HG02973 (cell line): ENCODE results near the gene SH2D4B.

ENCODE experiments used
- ATAC-seq: cut with Tn5 transposase; IDR thresholded peaks from one replicate; pipeline ENCODE4 v1.9.1; 2021; ENCODE audit warnings: moderate library complexity; ENCODE audit not compliant: unreplicated experiment

Gene SH2D4B

DNA sequence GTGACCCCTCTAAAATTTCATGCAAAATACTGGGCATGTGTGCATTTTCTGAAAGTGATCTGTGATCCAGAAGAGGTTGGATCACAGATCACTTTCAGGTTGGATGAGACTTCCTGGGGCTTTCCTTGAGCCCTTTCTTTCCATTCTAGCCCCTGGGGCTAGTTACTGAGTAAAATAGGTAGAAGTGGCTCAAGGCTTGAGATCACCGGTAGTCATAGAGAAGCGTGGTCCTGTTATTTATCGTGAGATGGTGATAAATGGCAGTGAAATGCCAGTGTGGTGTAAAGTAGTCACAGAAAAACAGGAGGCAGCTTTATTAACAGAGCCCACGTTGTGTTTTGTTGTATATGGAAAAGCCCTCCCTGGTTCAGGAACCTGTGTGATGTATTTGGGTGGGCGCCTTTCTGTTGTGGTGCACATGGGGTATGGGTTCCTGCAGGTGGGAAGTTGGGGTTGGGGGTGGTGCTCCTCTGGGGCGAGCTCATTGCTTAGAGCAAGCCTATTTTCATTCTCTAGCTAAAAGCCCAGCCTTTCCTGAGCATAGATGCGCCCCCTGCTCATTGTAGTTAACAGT, 34.0 kb upstream of the SH2D4B start:
- no peak for ATAC-seq

DNA sequence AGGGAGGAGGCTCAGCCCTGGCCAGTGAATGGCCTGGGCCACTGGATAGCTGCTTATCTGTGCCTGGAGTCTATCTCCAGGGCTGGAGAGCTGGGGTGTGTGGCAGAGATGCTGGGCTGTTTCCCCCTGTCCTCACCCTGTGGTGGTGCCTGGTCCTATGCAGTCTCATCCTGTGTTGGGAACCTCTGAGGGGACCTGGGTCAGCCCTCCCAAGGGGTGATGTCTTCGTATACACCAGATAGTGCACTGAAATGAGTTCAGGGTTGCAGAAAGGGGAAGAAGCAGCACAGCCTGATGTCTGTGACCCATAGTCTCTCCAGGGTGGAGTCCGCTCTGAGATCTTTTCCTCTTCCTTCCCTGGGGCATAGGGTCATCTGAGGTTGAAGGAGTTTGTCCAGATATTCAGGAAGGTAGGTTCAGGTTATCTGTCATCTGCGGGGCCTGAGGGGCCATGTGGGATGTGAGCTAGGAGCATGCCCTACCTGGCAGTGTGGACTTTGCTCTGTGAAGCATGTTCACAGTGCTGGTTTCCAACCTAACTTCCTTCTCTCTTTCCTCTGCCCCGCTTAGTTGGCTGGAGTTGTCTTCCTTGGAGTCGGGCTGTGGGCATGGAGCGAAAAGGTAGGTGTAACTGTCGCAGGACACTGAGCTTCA, 33.4 kb upstream of the SH2D4B start:
- no peak for ATAC-seq

DNA sequence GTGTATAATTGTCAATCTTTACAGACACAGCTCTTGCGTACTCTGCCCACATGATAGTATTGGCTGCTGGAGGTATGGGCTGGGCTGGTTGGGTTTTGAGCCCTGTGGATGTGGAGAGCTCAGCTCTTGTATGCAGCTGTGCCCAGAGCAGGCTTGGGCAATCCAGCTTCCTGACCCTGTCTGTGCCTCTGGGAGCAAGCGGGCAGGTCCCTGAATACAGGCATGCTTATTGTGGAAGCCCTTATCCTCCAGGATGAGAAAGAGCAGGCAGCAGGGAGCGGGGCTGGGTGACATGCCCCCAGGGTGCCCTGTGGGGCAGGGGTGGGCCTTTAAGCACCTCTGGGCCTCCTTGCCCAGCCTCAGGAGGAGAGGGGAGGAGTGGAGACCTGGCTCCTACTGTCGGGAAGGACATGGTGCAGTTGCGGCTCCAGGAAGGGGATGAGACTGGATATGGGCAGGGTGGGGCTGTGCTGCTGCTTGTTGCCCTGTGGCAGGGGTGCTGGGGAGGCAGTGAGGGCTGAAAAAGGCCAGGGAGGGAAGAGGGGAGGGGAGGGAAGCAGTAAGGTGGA, 32.7 kb upstream of the SH2D4B start:
- ATAC-seq: no peak

DNA sequence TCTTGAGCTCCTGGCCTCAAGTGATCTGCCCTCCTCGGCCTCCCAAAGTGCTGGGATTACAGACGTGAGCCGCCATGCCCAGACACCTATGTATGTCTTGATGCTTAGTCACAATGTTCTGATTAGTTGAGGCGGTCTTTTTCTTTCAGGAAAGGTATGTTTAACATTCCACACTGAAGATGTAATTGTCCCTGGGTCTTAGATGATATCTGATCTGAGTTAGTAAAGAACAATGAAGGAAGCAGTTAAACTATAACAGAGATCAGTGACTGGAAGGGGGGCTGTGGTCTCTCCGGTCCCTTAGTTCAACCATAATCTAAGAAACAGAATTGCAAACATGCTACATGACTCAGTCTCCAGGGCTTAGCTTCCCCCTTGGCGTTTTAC, 31.5 kb upstream of the SH2D4B start:
- ATAC-seq: no peak

DNA sequence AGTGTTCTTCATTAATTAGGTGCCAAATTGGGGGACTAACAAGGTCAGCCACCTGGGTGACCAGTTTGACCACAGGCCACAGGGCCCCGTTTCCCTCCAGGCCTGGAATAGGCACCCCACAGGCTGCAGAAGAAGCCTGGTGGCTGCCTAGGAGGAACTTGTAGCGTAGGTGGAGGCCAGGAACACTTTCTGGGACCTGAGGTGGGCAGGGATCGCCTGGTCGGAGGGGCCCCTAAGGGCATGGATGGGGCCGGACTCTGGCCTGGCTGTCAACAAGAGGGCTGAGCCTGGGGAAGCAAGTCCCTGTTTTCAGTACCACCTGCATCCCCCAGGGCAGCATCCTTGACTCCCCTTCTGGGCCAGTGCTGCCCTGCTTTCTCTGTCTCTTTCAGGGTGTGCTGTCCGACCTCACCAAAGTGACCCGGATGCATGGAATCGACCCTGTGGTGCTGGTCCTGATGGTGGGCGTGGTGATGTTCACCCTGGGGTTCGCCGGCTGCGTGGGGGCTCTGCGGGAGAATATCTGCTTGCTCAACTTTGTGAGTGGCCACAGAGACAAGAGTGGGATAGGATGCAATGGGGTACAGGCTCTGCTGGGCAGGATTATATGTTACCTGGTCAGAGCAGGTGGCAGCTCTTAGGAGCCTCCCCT, 30.7 kb upstream of the SH2D4B start:
- no peak for ATAC-seq

DNA sequence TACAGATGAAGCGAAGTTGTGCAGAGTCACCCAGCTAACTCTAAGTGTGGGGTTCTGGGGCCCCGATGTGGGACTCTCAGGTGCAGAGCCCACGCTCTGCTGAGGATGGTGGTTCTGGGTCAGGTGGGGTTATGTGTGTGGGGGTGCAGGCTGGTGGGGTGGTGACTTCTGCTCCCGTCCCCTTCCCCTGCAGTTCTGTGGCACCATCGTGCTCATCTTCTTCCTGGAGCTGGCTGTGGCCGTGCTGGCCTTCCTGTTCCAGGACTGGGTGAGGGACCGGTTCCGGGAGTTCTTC, 28.6 kb upstream of the SH2D4B start:
- no peak for ATAC-seq

DNA sequence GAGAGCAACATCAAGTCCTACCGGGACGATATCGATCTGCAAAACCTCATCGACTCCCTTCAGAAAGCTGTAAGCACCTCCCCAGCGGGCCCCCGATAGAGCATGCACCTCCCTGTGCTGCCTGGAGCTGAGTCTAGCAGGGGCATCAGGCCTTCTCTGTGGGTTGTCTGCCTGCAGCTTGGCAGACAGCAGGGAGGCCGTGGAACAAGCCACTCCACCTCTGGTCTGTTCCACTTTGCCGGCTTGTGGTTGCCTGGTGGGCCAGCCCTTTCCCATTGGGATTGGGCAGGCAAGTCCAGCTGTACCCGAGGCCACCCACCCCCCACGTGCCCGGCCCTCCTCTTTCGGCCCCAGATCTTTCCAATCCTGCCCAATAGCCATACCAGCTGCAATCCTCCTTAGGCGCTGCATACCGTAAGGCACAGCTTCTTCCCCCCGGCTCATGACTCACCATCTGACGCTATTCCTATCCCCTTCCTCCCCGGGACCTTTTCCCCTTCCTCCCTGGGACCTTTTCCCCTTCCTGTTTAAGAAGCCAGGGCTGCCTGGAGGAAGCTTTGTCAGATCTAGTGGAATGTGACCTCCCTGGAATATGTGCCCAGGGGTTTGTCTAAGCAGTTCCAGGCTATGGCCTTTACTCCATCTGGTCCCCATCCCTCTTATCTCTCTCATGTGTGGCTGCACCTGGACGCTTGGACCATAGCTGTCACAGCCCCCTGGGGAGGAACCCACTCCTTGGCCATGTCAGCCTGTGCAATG, 28.1 kb upstream of the SH2D4B start:
- ATAC-seq: no peak

DNA sequence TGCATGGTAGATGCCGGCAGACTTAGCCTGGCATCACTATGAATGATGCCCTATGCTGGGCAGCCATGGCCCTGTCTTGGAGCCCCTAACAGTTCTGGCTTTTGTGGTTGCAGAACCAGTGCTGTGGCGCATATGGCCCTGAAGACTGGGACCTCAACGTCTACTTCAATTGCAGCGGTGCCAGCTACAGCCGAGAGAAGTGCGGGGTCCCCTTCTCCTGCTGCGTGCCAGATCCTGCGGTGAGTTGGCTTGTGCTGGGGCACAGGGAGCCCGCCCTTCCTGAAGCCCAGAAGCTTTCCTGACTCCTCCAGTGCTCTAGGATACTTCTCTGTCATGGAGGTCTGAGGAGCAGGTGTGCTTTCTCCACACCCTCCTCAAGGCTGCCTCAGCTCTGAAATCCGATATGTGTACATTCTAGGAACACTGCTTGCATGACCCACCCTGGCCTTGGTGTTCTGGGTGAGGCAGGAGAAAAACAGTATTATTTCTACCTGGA, 25.6 kb upstream of the SH2D4B start:
- no peak for ATAC-seq

DNA sequence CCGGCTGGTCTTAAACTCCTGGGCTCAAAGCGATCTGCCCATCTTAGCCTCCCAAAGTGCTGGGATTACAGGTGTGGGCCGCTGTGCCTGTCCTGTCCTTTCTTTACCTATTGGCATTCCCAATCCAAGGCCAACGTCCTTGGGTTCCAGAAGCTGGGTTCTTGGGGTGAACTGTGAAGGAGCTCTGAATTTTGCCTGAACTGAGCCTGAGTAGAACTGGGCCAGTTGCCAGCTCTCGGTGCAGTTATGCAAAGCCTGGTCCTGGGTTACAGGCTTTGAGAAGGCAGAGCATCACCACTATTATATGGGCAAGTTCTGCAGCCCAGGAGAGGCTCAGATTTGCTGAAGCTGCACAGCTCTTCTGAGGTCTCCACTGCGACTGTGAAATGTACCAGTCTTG, 24.6 kb upstream of the SH2D4B start:
- no peak for ATAC-seq

DNA sequence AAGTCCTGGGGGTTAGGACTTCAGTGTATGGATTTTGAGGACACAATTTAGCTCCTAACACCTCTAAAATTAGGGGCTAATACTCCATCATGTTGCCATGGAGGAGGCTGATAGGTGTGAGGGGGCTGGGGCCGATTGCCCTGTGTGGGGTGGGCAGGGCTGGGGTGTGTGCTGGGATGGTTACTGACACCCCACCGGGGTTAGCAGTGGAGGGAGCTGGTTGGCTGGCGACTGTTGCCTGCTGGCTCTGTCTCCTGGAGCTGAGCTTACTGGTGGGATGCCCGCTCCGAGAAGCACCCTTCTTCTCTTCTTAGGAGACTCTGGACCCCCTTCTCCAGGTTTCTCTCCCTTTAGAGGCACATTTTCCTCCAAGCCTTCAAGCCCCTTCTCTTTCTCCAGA, 22.2 kb upstream of the SH2D4B start:
- no peak for ATAC-seq

DNA sequence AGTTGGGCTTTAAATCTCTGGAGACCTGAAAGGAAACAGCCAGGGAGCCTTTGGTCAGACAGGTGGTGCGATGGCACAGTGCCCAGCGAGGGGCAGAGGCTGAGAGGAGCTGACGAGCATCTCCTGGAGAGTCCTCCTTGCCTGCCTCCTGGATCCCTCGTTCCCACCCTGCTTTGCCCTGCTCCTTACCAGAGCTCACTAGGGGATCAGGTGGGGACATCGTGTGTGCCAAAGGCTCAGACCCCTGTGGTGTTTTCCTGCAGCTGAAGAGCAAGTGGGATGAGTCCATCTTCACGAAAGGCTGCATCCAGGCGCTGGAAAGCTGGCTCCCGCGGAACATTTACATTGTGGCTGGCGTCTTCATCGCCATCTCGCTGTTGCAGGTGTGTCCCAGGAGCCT, 21.8 kb upstream of the SH2D4B start:
- no peak for ATAC-seq

DNA sequence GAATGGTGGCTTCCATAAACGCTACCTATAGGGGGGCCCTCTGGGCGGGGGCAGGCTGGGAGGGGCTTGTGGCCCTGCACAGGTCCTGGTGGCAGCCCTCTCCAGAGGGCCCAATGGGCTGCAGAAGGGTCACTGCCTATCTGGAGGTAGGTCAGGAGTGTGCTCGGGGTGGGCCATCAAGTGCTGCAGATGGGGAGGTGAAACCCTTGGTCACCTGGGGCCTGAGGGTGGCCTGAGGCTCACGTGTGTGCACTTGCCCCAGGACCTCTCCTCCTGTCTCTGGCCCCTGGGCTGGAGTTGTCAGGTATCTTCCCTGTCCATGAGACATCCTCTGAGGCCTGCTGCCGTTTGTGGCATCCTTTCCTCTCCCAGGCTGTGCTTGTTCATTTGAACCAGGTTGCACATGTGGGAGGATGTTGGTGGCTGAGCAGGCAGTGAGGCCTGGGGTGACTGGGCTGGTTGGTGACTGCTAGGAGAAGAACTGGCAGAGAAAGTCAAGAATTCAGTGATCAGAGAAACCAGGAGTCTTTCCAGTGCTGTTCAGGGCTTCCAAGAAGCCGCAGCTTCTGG, 21.1 kb upstream of the SH2D4B start:
- ATAC-seq: no peak

DNA sequence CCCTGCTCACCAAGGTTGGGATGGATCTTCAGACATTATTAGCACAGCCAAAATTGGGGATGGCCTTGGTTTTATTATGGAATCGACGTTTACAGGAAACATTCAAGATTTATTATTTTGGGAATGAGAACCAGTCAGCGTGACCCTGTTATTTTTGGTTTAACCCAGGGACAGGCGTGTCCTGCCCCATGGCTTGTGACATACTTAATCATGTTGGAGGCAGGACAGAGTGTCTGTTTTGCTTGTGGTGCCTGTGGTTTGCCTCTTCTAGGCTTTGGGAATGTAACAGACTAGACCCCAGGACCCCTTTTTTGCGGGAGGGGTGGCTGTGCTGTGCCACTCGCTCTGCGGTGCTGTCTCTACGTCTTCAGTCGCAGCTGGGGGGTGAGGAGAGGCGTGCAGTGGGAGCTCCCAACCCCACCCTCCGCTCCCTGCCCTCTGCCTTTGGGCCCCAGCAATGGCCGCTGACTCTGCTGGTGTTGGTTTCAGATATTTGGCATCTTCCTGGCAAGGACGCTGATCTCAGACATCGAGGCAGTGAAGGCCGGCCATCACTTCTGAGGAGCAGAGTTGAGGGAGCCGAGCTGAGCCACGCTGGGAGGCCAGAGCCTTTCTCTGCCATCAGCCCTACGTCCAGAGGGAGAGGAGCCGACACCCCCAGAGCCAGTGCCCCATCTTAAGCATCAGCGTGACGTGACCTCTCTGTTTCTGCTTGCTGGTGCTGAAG, 20.1 kb upstream of the SH2D4B start:
- no peak for ATAC-seq

DNA sequence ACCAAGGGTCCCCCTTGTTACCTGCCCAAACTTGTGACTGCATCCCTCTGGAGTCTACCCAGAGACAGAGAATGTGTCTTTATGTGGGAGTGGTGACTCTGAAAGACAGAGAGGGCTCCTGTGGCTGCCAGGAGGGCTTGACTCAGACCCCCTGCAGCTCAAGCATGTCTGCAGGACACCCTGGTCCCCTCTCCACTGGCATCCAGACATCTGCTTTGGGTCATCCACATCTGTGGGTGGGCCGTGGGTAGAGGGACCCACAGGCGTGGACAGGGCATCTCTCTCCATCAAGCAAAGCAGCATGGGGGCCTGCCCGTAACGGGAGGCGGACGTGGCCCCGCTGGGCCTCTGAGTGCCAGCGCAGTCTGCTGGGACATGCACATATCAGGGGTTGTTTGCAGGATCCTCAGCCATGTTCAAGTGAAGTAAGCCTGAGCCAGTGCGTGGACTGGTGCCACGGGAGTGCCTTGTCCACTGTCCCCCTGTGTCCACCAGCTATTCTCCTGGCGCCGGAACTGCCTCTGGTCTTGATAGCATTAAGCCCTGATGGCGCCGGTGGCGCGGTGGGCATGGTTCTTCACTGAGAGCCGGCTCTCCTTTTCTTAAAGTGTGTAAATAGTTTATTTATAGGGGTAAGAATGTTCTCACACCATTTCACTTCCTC, 19.4 kb upstream of the SH2D4B start:
- no peak for ATAC-seq

DNA sequence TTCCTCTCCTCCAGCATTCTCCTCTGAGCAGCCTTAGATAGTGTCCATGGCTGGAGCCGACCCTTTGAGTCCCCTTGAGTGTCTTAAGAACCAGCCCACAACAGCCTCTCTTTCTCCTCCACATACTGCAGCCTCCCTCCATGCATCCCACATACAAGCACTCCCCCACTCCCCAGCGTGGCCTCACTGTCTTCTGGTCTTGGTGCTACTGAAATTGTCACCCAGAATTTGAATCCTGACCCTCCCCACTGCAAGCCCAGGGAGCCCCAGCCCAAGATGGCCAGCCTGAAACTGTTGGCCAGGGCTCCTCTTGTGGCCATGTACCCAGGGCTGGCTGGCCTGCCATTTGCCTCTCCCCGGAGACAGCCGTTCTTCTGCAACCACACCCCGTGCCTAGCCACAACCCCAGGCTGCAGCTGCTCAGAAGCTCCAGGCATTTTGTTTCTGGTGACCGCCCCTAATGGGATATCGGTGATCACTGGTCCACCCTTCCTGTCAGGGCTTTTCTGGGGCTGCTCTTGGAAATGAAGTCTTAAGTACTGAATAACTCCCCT, 18.8 kb upstream of the SH2D4B start:
- no peak for ATAC-seq

DNA sequence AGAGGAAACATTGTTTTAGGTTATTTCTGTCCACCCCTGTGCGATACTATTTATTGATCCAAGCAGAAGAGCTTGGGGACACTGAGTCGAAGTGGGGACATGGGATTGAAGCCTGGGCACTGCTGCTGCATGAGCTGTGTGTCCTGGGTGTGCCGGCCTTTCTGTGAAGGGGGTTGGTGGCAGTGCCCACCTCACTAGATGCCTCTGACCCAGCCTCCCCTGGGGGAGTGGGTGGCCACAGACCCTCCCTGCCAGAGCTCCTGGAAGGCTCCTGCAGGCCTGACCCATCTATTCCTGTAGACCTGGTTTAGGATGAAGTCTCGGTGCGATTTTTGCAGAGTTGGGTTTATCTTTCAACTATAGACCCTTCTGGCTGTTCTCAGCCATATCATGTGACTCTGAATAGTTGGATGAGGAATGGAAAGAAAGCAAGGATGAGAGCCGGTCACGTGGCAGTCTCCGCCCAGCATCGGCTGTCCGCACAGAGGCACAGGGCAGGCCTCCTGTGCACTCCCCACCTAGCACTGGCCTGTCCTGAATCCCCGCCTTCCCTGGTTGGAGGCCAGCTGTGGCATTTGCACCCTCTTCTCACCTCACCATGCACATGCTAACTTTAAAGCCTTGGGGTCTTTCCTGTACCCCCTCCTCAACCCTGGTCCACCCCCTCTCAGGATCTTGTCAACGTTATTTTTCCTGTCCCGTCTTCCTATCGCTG, 17.6 kb upstream of the SH2D4B start:
- ATAC-seq: no peak

DNA sequence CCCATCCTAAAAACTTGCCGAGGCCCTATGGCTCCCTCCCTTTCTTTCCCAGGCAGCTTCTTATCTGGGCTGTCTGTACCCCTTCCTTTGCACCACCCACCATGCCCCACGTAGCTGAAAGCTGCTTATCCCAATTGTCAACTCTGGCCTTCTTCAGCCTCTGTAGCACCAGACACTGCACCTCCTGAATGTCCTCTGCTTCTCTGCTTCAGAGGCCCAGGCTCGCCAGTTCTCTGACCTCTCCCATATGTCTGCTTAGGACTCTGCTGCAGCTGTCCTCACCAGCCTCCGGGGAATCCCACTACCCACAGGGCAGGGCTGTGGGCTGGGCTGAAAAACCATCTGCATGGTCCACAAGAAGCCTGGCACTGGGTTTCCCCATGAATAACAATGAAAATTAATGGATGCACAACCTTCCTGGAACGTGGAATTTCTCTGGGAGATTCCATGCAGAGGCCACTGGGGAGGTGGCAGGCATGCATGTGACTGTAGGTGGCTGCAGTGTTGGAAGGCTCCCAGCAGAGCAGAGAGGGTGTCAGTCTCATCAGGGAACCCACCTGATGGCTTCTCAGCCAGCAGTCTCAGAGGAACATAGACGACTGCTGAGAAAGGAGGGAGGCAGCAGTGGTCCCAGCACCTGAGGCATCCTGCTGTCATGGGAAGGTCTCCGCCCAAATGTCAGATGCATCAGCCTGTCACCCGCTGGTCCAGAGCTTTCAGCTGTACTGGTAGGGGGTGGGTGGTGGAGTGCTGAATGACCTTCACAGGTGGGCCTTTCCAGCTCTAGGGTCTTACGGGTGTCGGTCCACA, 16.8 kb upstream of the SH2D4B start:
- ATAC-seq: no peak

DNA sequence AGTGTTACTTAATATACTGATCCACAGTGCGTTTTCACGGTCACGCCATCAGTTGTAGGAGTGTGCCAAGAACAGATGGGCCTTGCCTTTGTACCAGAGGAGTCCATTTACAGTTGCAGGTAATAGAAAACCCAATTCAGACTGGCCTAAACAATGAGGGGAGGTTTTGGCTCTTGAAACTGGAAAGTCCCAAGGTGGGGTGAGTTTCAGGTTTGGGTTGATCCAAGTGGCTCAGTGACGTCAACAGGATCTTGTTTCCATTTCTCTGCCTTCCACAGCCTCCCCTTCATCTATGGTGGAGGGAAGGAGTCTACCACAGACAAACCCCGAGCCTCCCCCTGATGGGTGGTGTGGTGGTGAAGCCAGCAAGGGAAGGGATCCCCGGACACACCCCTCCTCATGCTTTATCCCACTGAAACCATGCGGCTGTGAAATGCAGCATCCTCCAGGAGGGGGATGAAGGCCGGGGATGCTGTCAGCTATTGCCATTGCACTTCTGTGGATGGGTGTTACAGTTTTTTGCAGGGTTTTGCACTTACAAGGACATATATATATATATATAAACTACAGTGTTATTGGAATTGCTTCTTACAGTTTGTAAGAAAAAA, 14.8 kb upstream of the SH2D4B start:
- no peak for ATAC-seq
